ENCODE data around the gene TRIM66.

DNA sequence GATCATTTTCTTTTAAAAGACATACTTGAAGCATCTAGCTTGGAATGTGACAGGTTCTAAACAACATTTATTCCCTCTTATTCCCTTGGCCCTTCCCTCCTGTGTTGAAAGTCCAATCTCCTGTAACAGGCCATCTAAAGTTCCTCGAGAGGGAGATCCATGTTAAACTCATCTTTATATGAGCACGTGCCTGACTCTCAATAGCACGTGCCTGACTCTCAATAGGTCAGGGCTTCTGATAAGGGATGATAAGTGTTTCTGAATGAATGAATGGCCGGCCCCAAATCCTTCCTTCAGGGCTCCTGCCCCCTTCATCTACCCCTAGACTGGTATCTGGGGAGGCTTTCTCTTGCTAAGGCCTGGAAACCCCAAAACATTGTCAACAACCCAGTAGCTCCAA lies 27.3 kb upstream of the TRIM66 start:
- no peak for TF ChIP-seq POLR2A (IDR thresholded peaks at IDR 0.05; ENCODE audit: low read length)
- TF ChIP-seq, protein P1, sequence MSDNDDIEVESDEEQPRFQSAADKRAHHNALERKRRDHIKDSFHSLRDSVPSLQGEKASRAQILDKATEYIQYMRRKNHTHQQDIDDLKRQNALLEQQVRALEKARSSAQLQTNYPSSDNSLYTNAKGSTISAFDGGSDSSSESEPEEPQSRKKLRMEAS (IDR thresholded peaks at IDR 0.05), result no peak
- TF ChIP-seq, protein P2, sequence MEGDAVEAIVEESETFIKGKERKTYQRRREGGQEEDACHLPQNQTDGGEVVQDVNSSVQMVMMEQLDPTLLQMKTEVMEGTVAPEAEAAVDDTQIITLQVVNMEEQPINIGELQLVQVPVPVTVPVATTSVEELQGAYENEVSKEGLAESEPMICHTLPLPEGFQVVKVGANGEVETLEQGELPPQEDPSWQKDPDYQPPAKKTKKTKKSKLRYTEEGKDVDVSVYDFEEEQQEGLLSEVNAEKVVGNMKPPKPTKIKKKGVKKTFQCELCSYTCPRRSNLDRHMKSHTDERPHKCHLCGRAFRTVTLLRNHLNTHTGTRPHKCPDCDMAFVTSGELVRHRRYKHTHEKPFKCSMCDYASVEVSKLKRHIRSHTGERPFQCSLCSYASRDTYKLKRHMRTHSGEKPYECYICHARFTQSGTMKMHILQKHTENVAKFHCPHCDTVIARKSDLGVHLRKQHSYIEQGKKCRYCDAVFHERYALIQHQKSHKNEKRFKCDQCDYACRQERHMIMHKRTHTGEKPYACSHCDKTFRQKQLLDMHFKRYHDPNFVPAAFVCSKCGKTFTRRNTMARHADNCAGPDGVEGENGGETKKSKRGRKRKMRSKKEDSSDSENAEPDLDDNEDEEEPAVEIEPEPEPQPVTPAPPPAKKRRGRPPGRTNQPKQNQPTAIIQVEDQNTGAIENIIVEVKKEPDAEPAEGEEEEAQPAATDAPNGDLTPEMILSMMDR (IDR thresholded peaks at IDR 0.05), result no peak
- TF ChIP-seq, protein P3, sequence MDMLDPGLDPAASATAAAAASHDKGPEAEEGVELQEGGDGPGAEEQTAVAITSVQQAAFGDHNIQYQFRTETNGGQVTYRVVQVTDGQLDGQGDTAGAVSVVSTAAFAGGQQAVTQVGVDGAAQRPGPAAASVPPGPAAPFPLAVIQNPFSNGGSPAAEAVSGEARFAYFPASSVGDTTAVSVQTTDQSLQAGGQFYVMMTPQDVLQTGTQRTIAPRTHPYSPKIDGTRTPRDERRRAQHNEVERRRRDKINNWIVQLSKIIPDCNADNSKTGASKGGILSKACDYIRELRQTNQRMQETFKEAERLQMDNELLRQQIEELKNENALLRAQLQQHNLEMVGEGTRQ (IDR thresholded peaks at IDR 0.05), result no peak
- TF ChIP-seq, protein P4, sequence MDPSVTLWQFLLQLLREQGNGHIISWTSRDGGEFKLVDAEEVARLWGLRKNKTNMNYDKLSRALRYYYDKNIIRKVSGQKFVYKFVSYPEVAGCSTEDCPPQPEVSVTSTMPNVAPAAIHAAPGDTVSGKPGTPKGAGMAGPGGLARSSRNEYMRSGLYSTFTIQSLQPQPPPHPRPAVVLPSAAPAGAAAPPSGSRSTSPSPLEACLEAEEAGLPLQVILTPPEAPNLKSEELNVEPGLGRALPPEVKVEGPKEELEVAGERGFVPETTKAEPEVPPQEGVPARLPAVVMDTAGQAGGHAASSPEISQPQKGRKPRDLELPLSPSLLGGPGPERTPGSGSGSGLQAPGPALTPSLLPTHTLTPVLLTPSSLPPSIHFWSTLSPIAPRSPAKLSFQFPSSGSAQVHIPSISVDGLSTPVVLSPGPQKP (IDR thresholded peaks at IDR 0.05; ENCODE audit: low read depth, low read length), result no peak
- TF ChIP-seq, protein P5, sequence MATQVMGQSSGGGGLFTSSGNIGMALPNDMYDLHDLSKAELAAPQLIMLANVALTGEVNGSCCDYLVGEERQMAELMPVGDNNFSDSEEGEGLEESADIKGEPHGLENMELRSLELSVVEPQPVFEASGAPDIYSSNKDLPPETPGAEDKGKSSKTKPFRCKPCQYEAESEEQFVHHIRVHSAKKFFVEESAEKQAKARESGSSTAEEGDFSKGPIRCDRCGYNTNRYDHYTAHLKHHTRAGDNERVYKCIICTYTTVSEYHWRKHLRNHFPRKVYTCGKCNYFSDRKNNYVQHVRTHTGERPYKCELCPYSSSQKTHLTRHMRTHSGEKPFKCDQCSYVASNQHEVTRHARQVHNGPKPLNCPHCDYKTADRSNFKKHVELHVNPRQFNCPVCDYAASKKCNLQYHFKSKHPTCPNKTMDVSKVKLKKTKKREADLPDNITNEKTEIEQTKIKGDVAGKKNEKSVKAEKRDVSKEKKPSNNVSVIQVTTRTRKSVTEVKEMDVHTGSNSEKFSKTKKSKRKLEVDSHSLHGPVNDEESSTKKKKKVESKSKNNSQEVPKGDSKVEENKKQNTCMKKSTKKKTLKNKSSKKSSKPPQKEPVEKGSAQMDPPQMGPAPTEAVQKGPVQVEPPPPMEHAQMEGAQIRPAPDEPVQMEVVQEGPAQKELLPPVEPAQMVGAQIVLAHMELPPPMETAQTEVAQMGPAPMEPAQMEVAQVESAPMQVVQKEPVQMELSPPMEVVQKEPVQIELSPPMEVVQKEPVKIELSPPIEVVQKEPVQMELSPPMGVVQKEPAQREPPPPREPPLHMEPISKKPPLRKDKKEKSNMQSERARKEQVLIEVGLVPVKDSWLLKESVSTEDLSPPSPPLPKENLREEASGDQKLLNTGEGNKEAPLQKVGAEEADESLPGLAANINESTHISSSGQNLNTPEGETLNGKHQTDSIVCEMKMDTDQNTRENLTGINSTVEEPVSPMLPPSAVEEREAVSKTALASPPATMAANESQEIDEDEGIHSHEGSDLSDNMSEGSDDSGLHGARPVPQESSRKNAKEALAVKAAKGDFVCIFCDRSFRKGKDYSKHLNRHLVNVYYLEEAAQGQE (IDR thresholded peaks at IDR 0.05), result no peak
- TF ChIP-seq, protein P6, sequence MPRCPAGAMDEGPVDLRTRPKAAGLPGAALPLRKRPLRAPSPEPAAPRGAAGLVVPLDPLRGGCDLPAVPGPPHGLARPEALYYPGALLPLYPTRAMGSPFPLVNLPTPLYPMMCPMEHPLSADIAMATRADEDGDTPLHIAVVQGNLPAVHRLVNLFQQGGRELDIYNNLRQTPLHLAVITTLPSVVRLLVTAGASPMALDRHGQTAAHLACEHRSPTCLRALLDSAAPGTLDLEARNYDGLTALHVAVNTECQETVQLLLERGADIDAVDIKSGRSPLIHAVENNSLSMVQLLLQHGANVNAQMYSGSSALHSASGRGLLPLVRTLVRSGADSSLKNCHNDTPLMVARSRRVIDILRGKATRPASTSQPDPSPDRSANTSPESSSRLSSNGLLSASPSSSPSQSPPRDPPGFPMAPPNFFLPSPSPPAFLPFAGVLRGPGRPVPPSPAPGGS (IDR thresholded peaks at IDR 0.05), result no peak
- no peak for TF ChIP-seq ZNF302 (CRISPR knock-in tag; IDR thresholded peaks at IDR 0.05)
- no peak for TF ChIP-seq PHF8 (IDR thresholded peaks at IDR 0.05; ENCODE audit: borderline replicate concordance, low read depth)
- TF ChIP-seq MAFK (IDR thresholded peaks at IDR 0.05; ENCODE audit: partially characterized antibody), result no peak
- no peak for TF ChIP-seq JUNB (IDR thresholded peaks at IDR 0.05)
